PFSK-1 (cell line): ENCODE results near the gene IGSF11.

Experiments used
- POLR2AphosphoS5 ChIP-seq: IDR thresholded peaks from 2 replicates; pipeline ENCODE4 v1.6.1; 2012; ENCODE audit warnings: low read depth, mild to moderate bottlenecking, control low read depth, low read length, moderate library complexity
- TAF1 ChIP-seq: IDR thresholded peaks from 2 replicates; pipeline ENCODE4 v1.6.1; 2012; ENCODE audit warnings: low read length, control low read depth, borderline replicate concordance; ENCODE audit not compliant: insufficient read depth

- TF ChIP-seq TAF1 (no peak), POLR2AphosphoS5 (no peak)
Observed at GRCh38 chr3:118941236-118941635, 93.4 kb downstream of the IGSF11 start.
